Activated gamma-delta T cell treated with Interleukin-2 at 50 U/mL for 16 hours (primary cell): ENCODE results near the gene SLC35F3.

Experiments
- DNase-seq: peaks from one replicate; pipeline ENCODE4 v3.0.0-alpha.2; 2020

The SLC35F3 gene

DNA sequence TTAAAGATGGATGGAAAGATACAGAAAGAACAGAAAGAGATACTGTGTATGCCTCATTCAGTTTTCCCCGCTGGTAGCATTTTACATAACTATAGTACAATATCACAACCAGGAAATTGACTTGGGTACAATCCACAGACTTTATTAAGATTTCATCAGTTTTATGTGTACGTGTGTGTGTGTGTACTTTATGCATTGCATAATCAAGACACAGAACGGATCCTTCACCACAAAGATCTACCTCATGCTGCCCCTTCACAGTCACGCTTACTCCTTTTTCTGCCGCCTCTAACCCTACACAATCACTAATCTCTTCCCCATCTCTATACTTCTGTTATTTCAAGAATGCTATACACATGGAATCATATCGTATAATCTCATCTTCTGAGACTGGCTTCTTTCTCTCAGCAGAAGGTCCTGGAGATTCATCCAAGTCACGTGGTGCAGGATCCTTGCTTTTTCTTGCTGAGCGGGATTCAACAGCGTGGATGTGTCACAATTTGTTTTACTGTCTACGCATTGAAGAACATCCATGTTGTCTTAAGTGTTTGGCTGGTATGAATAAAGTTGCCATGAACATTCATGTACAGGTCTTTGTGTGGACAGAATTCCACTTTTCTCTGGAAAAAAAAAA, 76.7 kb downstream of the SLC35F3 start:
- DNase-seq = no peak

DNA sequence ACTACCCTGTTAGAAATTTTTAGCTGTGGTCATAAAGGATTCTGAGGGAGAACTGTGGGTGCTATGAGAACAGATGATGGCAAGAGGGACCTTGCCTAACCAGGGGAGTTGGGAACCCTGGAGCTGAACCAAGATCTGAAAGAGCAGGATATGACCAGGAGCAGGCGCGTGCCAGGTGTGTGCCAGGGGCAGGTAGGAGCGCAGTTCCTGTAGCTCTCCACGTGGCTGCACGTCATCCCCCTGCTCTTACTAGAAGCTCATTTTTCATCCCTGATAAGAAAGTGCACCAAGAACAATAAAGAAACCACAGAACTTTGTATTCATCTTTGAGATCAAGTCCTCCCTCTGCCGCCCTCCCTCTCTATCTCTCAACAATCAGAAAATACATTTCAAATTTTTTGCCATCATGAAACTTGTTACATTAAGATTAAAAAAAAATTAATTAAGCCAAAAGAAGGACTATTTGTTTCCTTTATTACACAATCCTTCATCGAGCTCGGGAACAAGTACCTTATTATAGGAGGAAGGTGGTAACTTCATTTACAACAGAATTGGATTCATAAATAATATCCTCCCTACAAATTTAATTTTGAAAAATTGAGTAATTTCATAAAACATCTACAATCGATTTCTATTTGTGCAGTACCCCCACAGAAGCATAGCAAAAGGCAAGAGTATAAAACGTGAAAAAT, 78.5 kb downstream of the SLC35F3 start:
- no peak for DNase-seq

GRCh38 chr1:233983811-233984210, 79.3 kb downstream of the SLC35F3 start:
- no peak for DNase-seq

DNA sequence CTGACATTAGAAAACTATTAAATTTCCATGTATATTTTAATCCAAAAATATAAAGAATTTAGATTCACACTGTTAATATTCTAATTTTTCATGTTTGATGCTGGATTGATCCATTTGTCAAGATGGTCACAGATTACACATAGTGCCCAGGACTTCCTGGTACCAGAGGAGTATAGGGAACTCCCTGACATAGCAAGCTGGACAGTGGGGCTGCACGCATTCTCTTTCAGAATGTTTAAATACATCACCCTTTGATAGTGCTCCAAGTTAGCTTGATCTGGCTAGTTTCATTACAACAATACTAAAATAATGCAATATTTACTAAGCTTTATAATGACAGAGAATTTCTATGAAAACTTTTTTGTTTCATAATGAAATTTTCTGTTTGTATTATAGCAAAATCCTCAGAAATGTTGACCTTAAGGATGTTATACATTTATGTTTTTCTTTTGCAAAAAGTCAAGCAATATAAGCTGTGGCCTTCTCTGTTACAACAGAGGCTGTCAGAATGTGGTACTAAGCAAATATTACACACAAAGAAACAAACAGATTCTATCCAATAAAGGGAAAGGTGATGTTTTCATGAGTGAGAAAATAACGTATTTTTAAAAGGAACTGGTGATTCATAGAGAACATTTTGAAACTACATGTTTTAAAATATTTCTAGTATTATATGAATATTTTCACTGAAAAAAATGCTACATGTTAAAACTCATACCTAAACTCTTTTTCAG, 84.7 kb downstream of the SLC35F3 start:
- no peak for DNase-seq

DNA sequence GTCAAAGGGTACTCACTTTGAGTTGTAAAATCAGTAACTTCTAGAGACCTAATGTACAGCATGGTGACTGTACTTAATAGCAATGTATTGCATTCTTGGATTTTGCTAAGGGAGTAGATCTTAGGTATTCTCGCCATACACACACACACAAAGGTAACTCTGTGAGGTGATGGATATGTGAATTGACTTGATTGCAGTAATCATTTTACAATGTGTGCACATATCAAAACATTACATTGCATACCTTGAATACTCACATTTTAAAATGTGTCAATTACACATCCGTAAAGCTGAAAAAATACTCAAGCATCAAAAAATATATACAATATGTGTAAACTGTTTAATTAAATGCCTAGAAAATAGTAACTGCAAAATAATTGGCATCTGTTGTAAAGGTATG, 86.0 kb downstream of the SLC35F3 start:
- no peak for DNase-seq

DNA sequence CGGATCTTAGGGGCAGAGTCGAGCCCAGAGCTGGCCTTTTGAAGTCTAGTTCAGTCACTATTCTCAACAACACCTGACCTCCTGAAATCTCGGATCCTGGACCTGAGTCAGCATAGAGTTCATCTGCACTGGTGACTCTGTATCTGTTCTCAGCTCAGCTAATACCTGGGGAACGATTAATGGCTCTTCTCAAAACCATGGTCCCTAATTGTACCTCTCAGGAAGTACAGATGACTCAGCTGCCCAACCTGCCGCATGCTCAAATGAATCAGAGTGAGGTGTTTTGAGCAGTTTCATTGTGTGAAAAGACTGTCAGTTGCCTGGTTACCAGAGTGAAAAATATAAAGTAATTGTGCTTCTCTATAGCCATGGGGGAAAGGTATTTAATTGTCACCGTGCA, 89.2 kb downstream of the SLC35F3 start:
- DNase-seq = no peak

DNA sequence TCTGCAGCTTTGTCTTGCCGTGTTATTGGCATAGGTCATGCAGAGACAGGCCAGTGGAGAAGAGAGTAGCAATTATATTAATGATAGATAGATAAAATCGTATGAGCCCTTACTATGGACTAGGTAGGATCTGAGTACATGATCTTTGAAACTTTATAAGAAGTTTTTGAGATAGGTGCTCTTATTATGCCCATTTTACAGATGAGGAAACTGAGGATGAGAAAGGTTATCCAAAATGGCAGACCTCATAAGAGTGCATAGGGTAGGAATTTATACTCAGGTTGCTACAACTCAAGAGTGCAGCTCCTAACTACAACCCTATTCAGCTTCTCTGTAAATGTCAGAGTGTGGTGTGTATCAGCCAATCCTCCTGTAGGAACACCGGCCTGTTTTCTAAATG, 89.6 kb downstream of the SLC35F3 start:
- DNase-seq = no peak

- no peak for DNase-seq
These were observed 94.0 kb downstream of the SLC35F3 start for GRCh38 chr1:233998456-233998855.

DNA sequence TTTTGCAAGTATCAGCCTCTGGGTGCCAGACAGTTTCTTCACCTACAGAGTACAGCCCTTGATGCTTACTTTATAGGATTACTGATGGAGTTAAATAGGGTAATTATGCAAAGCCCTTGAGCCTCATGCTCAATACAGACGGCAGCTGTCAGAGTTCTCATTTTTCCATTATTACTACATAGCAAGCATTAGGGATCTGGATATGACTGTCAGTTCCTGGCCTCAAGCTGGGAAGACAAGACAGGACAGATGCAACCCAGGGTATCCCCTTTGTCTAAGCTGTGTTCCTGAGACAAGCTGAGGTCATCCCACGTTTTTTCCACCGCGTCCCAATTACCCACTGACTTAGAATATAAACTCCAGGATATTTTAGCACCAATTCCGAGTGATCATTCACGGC, 94.4 kb downstream of the SLC35F3 start:
- no peak for DNase-seq

- no peak for DNase-seq
These were observed 96.1 kb downstream of the SLC35F3 start for GRCh38 chr1:234000557-234001041.

- no peak for DNase-seq
These were observed 97.3 kb downstream of the SLC35F3 start for GRCh38 chr1:234001817-234002216.

- no peak for DNase-seq
These were observed 100.1 kb downstream of the SLC35F3 start for GRCh38 chr1:234004591-234004990.

- no peak for DNase-seq
These were observed 103.2 kb downstream of the SLC35F3 start for GRCh38 chr1:234007684-234008083.

- DNase-seq = no peak
These were observed 104.1 kb downstream of the SLC35F3 start for GRCh38 chr1:234008591-234008990.

DNA sequence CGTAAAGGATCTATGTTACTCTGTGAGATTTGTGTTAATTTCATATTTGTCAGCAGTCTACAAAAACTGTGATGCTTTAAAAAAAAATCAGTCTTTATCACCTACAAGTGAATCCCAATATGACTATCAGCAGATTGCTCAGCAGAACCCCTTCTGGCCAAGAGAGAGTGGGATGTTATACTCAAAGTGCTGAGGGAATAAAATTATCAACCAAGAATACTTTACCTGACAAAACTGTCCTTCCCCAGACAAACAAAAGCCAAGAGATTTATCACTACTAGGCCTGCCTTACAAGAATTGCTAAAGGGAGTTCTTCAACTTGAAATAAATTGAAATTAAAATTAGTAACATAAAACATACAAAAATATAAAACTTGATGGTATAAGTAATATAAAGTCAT, 105.2 kb downstream of the SLC35F3 start:
- DNase-seq = no peak

DNA sequence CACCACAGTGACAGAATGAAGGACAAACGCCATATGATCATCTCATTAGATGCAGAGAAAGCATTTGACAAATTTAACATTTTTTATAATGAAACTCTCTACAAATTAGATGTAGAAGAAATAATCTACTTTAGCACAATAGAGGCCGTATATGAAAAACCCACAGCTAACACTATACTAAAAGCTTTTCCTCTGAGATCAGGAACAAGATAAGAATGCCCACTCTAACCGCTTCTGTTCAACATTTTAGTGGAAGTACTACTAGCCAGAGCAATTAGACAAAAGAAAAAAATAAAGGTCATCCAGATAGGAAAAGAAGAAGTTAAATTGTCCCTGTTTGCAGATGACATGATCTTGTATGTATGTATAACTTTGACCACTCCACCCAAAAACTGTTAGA, 109.7 kb downstream of the SLC35F3 start:
- no peak for DNase-seq

GRCh38 chr1:234018816-234019215, 114.3 kb downstream of the SLC35F3 start:
- DNase-seq = no peak

DNA sequence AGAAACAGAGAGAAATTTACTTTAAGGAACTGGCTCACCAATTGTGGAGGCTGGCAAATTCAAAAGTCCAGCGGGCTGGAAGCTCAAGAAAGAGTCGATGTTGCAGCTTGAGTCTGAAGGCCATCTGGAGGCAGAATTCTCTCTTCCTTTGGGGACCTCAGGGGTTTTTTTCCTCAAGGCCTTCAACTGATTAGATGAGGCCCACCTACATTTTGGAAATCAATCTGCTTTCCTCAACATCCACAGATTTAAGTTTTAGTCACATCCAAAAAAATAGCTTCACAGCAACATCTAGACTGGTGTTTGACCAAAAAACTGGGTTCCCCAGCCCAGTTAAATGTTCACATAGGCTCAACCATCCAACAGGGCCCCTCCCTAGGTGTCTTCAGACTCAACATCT, 114.9 kb downstream of the SLC35F3 start:
- DNase-seq = no peak

DNA sequence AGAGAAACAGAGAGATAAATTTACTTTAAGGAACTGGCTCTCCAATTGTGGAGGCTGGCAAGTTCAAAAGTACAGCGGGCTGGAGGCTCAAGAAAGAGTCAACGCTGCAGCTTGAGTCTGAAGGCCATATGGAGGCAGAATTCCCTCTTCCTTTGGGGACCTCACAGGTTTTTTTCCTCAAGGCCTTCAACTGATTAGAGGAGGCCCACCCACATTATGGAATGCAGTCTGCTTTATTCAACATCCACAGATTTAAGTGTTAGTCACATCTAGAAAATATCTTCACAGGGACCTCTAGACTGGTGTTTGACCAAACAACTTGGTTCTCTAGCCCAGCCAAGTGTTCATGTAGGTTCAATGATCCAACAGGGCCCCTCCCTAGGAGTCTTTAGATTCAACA, 117.8 kb downstream of the SLC35F3 start:
- DNase-seq = no peak

- no peak for DNase-seq
These were observed 135.1 kb downstream of the SLC35F3 start for GRCh38 chr1:234039603-234040002.

DNA sequence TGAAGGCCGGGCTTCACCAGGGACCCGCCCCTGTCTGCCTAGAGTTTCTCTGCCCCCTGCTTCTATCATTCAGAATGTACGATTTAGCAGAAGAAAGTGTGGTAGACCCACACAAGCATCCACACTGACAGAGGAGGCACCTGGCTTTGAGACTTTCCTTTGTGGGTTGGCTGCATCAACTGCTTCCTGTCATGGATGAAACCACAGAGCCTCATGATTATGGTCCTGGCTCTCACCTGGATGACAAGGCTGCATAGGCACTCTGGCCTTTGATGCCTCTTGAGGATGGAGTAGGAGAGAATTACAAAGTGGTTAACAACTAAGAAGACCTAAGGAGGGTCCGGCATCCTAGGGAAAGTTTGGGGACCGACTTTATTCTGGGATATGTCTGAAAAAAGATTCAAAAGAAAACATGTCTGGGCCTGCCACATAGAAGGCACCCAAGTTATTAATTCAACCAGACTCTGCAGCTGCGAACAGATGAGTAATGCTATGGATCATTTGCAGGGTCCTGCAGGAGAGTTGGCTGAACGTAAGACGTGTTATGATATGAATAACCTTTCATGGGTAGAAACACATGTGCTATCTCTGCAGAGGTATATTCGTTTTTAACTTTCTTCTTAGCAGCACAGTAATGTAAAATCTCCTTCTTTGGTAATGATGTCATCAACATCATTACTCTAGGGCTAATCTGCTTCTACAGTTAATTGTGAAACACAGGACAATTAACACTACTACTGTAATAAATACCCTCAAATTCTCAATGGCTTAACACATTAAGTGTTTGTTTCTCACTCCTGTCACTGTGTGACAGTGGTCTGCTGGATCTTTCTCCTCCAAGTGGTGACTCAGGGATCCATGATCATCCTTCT, 136.2 kb downstream of the SLC35F3 start:
- DNase-seq = no peak

GRCh38 chr1:234044079-234044478, 139.6 kb downstream of the SLC35F3 start:
- DNase-seq = no peak

- no peak for DNase-seq
These were observed 142.6 kb downstream of the SLC35F3 start for GRCh38 chr1:234047123-234047522.
